ENCODE measurements around the gene ZNF362. TPM values are rescaled to one million over a fixed set of nuclear protein-coding genes. Genes with fewer than 3 reads are reported as not detected.

Gene ZNF362
- total and polyA plus RNA-seq, 2 of the 13 experiments (the other 11 are each of a cell fraction or from before 2014, with no cell fraction given): 8.3 to 14.2 TPM

- no peak for TF ChIP-seq DZIP1 (CRISPR knock-in tag; IDR thresholded peaks at IDR 0.05)
These were observed 19.6 kb downstream of the ZNF362 start (continued) for GRCh38 chr1:33275706-33276572.

GRCh38 chr1:33276573-33277298 is 20.4 kb downstream of the ZNF362 start:
- Histone ChIP-seq H3K79me2 (ENCODE audit: insufficient read depth, low read length) (no peaks in the 10 kb centered on the region), H3K9ac (ENCODE audit: insufficient read depth, low read depth, low read length) (no peak overlapping the region), H3K36me3 (replicated peaks in 1 of 2; ENCODE audit: control insufficient read depth in 1 of 2, insufficient read depth in 2 of 2, low read length in 2 of 2) (peaks cover 3 to 25% of the 10 kb centered on the region in 2 experiments; a peak in 4 of 5 replicates), H3K4me1 (ENCODE audit: insufficient read depth, low read length) (peaks cover 12% of the 10 kb centered on the region), H3K27ac (ENCODE audit: extremely low read length, insufficient read depth, low read length) (no peak overlapping the region), H3K4me2 (ENCODE audit: low read depth, low read length) (no peak overlapping the region), H3K9me3 (ENCODE audit: low read length) (no peaks in the 10 kb centered on the region), H3K4me3 (replicated peaks in 1 of 3; ENCODE audit: insufficient read depth in 1 of 3, low read depth in 2 of 3, low read length in 3 of 3) (no peak overlapping the region), H3K27me3 (ENCODE audit: control insufficient read depth in 1 of 2, insufficient read depth in 2 of 2, low read length in 2 of 2) (no peaks in the 10 kb centered on the region), H4K20me1 (ENCODE audit: insufficient read depth, low read length) (no peaks in the 10 kb centered on the region), H2AFZ (ENCODE audit: low read length) (no peak overlapping the region)
- in situ Hi-C loops (cut with HindIII; ENCODE audit: extremely low pct_ligation_motif_present, low pct_unique_long_range_greater_than_20kb) (no loop called here), intact Hi-C loops (cut with micrococcal nuclease; ENCODE audit: unreplicated experiment) (no loop called here)
- CTCF ChIA-PET (ENCODE audit: low intra/inter-chr PET ratio, low total read pairs): no interaction called here
- 94% methylated on average over 30 of the region's 30 CpGs for WGBS (ENCODE audit: low lambda C conversion rate)
- FAIRE-seq: no peak
- ATAC-seq: no peak
- DNase-seq (ENCODE audit: low spot score): no peak
- POLR2A ChIA-PET: no interaction called here
- BruUV-seq (replicated peaks): no TSS peak
- TF ChIP-seq MEF2D (CRISPR knock-in tag; IDR thresholded peaks at IDR 0.05) (no peak), KDM2A (CRISPR knock-in tag; IDR thresholded peaks at IDR 0.05; ENCODE audit: borderline replicate concordance, low read depth) (no peak), ZNF235 (CRISPR knock-in tag; IDR thresholded peaks at IDR 0.05; ENCODE audit: borderline replicate concordance) (no peak), NR2F2 (IDR thresholded peaks at IDR 0.05; ENCODE audit: borderline replicate concordance, low read depth) (no peak), ZNF451 (CRISPR knock-in tag; IDR thresholded peaks at IDR 0.05) (no peak), TBX2 (CRISPR knock-in tag; IDR thresholded peaks at IDR 0.05; ENCODE audit: borderline replicate concordance) (no peak), PRDM10 (CRISPR knock-in tag; IDR thresholded peaks at IDR 0.05; ENCODE audit: low read depth) (no peak), AKAP8 (CRISPR knock-in tag; IDR thresholded peaks at IDR 0.05) (no peak), YEATS4 (CRISPR knock-in tag; IDR thresholded peaks at IDR 0.05; ENCODE audit: borderline replicate concordance) (no peak), TEF (CRISPR knock-in tag; IDR thresholded peaks at IDR 0.05) (no peak), GABPB1 (CRISPR knock-in tag; IDR thresholded peaks at IDR 0.05) (no peak)

All from HepG2 (cell line).